ENCODE measurements around the gene TNFAIP8L3. TPM values are rescaled to one million over a fixed set of nuclear protein-coding genes. Genes with fewer than 3 reads are reported as not detected.

TNFAIP8L3 gene
- polyA plus RNA-seq, 10 donors = 1.5 to 3.2 (median 2.2) TPM

Other genes starting within 250 kb of the TNFAIP8L3 start
- gene AP4E1, start 186.2 kb downstream of the TNFAIP8L3 start, polyA plus RNA-seq (ENCODE audit: insufficient read length in 10 of 10) = 10 to 100 TPM in 2 of 10 donors, 1 to 10 TPM in 8; 6.4 to 10.4 (median 8.4) TPM
- 1 to 10 TPM in 4 of 10 donors, under 1 TPM in 6; 0.42 to 1.8 (median 0.80) TPM for gene CYP19A1, start 243.7 kb upstream of the TNFAIP8L3 start, polyA plus RNA-seq (ENCODE audit: insufficient read length in 10 of 10)
- gene GLDN, start 246.7 kb upstream of the TNFAIP8L3 start, polyA plus RNA-seq (ENCODE audit: insufficient read length in 10 of 10) = under 1 TPM; 0.17 to 0.88 (median 0.37) TPM